Measurements from ENCODE around the gene MORN4.

The MORN4 gene

DNA sequence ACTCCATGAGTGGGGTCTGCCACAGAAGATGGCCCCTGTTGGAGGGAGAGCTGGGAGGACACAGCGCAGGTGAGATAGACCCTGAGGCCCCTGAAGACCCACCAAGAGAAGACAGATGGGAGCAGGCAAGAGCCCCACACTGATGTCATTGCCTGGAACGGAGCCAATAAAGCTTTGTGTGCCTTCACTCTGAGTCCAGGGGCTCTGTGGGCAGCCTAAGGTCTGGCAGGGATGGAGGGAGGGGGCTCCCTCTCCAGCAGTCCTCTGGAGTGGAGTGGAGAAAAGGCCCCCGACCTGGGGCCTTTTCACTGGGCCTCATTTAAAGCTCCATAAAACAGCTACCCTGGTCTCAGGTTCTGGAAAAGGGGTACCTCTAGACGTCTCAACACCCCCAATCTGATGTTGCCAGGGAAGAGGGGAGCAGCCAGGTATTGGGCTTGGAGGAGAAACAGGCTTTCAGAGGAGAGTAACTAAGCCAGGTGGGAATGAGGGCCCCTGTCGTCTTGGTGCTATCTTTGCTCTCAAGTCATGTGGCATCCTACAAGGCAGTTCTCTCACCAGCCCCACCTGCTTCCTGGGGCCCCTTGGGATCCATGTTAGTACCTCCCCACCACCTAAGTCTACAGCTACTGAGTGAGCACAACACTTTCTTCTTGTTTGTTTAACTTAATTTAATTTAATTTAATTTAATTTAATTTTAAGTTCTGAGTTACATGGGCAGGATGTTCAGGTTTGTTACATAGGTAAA is 42.4 kb downstream of the MORN4 start:
- Histone ChIP-seq H3K27ac (ENCODE audit: extremely low read depth, low read depth, low read length) (no peak overlapping the region), H3K36me3 (ENCODE audit: control insufficient read depth in 2 of 2, insufficient read depth in 1 of 2, low read length in 2 of 2) (no peaks in the 10 kb centered on the region), H3K9me3 (ENCODE audit: control insufficient read depth, insufficient read depth, low read depth, low read length) (no peaks in the 10 kb centered on the region), H3K4me1 (ENCODE audit: control insufficient read depth, insufficient read depth, low read length) (no peaks in the 10 kb centered on the region), H3K4me3 (ENCODE audit: low read depth, low read length) (no peak overlapping the region)
- ChIA-PET CTCF (interaction anchor here (1.2 to 2.9 kb wide), 4 partner anchors 16 to 37 kb away, joined by 4 to 11 read pairs (median 6); partner anchors contain the start of gene ANKRD2), POLR2A (no interaction called here)
- TF ChIP-seq, protein P1, sequence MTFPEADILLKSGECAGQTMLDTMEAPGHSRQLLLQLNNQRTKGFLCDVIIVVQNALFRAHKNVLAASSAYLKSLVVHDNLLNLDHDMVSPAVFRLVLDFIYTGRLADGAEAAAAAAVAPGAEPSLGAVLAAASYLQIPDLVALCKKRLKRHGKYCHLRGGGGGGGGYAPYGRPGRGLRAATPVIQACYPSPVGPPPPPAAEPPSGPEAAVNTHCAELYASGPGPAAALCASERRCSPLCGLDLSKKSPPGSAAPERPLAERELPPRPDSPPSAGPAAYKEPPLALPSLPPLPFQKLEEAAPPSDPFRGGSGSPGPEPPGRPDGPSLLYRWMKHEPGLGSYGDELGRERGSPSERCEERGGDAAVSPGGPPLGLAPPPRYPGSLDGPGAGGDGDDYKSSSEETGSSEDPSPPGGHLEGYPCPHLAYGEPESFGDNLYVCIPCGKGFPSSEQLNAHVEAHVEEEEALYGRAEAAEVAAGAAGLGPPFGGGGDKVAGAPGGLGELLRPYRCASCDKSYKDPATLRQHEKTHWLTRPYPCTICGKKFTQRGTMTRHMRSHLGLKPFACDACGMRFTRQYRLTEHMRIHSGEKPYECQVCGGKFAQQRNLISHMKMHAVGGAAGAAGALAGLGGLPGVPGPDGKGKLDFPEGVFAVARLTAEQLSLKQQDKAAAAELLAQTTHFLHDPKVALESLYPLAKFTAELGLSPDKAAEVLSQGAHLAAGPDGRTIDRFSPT (tag by site-specific recombination; IDR thresholded peaks at IDR 0.05) = no peak
- TF ChIP-seq ZIC2 (tag by site-specific recombination; IDR thresholded peaks at IDR 0.05) (peak; percentile 51), ZNF664 (tag by site-specific recombination; IDR thresholded peaks at IDR 0.05) (peak; percentile 37; the same call in 1 of the 2 replicates), ZNF335 (tag by site-specific recombination; conservative IDR thresholded peaks at IDR 0.05) (peak; percentile 61)

DNA sequence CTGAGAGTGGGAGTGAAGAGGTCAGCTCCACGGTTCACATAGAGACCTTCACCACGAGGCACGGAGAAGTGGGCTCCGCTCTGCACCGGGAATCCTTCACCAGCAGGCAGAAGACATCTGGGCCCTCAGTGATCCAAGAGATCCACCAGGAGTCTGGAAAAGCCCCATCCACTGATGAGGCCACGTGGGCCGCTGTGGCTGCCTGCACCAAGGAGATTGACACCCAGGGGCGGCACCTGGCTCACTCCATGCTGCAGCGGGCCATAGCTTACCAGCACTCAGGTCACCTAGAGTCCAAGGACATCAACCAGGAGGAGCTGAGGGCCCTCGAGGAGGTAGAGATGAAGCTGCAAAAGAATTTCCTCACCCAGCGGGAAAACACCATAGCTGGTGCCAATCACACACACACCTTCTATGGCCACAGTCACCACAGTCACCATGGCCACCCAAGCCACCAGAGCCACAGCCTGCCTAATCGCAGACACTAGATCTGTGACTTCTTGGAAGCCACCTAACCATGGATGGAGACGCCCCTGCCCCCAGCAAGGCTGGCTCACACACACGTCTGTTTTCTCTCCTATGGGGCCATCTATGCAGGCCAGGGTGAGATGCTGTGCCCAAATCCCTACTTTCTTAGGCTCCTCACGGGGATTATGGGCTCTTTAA is 43.1 kb downstream of the MORN4 start:
- TF ChIP-seq, protein P2, sequence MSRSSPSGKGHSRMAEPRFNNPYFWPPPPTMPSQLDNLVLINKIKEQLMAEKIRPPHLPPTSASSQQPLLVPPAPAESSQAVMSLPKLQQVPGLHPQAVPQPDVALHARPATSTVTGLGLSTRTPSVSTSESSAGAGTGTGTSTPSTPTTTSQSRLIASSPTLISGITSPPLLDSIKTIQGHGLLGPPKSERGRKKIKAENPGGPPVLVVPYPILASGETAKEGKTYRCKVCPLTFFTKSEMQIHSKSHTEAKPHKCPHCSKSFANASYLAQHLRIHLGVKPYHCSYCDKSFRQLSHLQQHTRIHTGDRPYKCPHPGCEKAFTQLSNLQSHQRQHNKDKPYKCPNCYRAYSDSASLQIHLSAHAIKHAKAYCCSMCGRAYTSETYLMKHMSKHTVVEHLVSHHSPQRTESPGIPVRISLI (tag by site-specific recombination; IDR thresholded peaks at IDR 0.05) = no peak
- TF ChIP-seq SP2 (tag by site-specific recombination; IDR thresholded peaks at IDR 0.05) (no peak), ZSCAN4 (tag by site-specific recombination; IDR thresholded peaks at IDR 0.05) (no peak), ZNF174 (tag by site-specific recombination; IDR thresholded peaks at IDR 0.05) (no peak), ZBTB21 (tag by site-specific recombination; IDR thresholded peaks at IDR 0.05) (no peak), ZNF239 (tag by site-specific recombination; IDR thresholded peaks at IDR 0.05) (no peak), ZNF837 (tag by site-specific recombination; IDR thresholded peaks at IDR 0.05) (no peak), ZSCAN30 (tag by site-specific recombination; IDR thresholded peaks at IDR 0.05) (no peak)
- ChIA-PET POLR2A (no interaction called here), CTCF (interaction anchor here (2.1 to 2.9 kb wide), 3 partner anchors 18 to 36 kb away, joined by 6 to 11 read pairs (median 7); partner anchors contain the start of gene ANKRD2)
- Histone ChIP-seq H3K36me3 (ENCODE audit: control insufficient read depth in 2 of 2, insufficient read depth in 1 of 2, low read length in 2 of 2) (no peaks in the 10 kb centered on the region), H3K4me1 (ENCODE audit: control insufficient read depth, insufficient read depth, low read length) (no peaks in the 10 kb centered on the region), H3K4me3 (ENCODE audit: low read depth, low read length) (no peak overlapping the region), H3K27ac (ENCODE audit: extremely low read depth, low read depth, low read length) (no peak overlapping the region), H3K9me3 (ENCODE audit: control insufficient read depth, insufficient read depth, low read depth, low read length) (no peaks in the 10 kb centered on the region)

GRCh38 chr10:97589479-97589878 is 43.8 kb downstream of the MORN4 start, which contains the start of gene C10orf62:
Gene C10orf62 (plus strand): TSS chr10:97589721. CDS start chr10:97589898, 177 bp downstream.
- no peak within 1 kb of the TSS for H3K4me3 ChIP-seq (ENCODE audit: low read depth, low read length)
- no peak for TF ChIP-seq ZNF660 (tag by site-specific recombination; IDR thresholded peaks at IDR 0.05)
- peak; percentile 67 for TF ChIP-seq GLIS1 (tag by site-specific recombination; IDR thresholded peaks at IDR 0.05)
- peak; percentile 86 for TF ChIP-seq ZIC2 (tag by site-specific recombination; IDR thresholded peaks at IDR 0.05)
- ChIA-PET POLR2A (no interaction called here), CTCF (interaction anchor here (2.2 to 2.9 kb wide), 2 partner anchors 23 to 36 kb away, joined by 6 to 7 read pairs; no protein-coding TSS in a partner anchor)
- H3K27ac ChIP-seq (ENCODE audit: extremely low read depth, low read depth, low read length) = no peak within 1 kb of the TSS
- H3K4me1 ChIP-seq (ENCODE audit: control insufficient read depth, insufficient read depth, low read length) = no peaks in the 10 kb centered on the region
- no peaks in the 10 kb centered on the region for H3K9me3 ChIP-seq (ENCODE audit: control insufficient read depth, insufficient read depth, low read depth, low read length)
- no peaks in the 10 kb centered on the region for H3K36me3 ChIP-seq (ENCODE audit: control insufficient read depth in 2 of 2, insufficient read depth in 1 of 2, low read length in 2 of 2)
